Spinal cord (tissue), 10 donors: ENCODE results near the gene GALNT9. TPM values are rescaled to one million over a fixed set of nuclear protein-coding genes. Genes with fewer than 3 reads are reported as not detected.

Experiments
- DNase-seq, 6 donors: peaks; one replicate each; pipeline versions ENCODE4 v3.0.0 to v3.0.0-alpha.2; 2013 to 2015; ENCODE audit warnings: low spot score in 6 of 6, low read depth in 4 of 6
- H3K27ac ChIP-seq: one replicate; pipeline ENCODE4 v1.5.1; 2013; ENCODE audit warnings: low read depth, low read length, control low read depth
- H3K27me3 ChIP-seq: one replicate; pipeline ENCODE4 v1.6.1; 2013; ENCODE audit warnings: low read length; ENCODE audit not compliant: control insufficient read depth, insufficient read depth
- H3K36me3 ChIP-seq: one replicate; pipeline ENCODE4 v1.6.1; 2013; ENCODE audit warnings: low read length; ENCODE audit not compliant: control insufficient read depth, insufficient read depth
- H3K4me1 ChIP-seq: one replicate; pipeline ENCODE4 v1.6.1; 2013; ENCODE audit warnings: low read length; ENCODE audit not compliant: control insufficient read depth, insufficient read depth
- H3K4me3 ChIP-seq: one replicate; pipeline ENCODE4 v1.5.1; 2013; ENCODE audit warnings: low read depth, low read length, control low read depth
- H3K9me3 ChIP-seq: one replicate; pipeline ENCODE4 v1.6.1; 2013; ENCODE audit warnings: low read length; ENCODE audit not compliant: control insufficient read depth, insufficient read depth
- WGBS: methylation state at CpG from one replicate; pipeline ENCODE4 v1.1.5; 2013; ENCODE audit warnings: missing lambda C conversion rate; ENCODE audit not compliant: insufficient coverage; 5-methylcytosine and 5-hydroxymethylcytosine counted together
- polyA plus RNA-seq, 2 donors: library from polyadenylated mRNA; unstranded; fragments of 120-200 nt; gene quantifications; one replicate each; pipeline ENCODE4 v1.2.1, GENCODE V29; 2013; ENCODE audit not compliant: insufficient read length in 2 of 2
- total RNA-seq, 2 donors: library from RNA; depleted of rRNA in 1 of 2; stranded (reverse); fragments of 120-200 nt in 1 of 2; fragments of >200 nt in 1 of 2; gene quantifications; one replicate each; pipeline versions ENCODE4 v1.2.3 to v1.2.4, GENCODE V29; 2013 to 2014
- donor health status: healthy.

GALNT9 gene
- total and polyA plus RNA-seq, 4 donors = 9.5 to 36.0 (median 27.1) TPM

DNA sequence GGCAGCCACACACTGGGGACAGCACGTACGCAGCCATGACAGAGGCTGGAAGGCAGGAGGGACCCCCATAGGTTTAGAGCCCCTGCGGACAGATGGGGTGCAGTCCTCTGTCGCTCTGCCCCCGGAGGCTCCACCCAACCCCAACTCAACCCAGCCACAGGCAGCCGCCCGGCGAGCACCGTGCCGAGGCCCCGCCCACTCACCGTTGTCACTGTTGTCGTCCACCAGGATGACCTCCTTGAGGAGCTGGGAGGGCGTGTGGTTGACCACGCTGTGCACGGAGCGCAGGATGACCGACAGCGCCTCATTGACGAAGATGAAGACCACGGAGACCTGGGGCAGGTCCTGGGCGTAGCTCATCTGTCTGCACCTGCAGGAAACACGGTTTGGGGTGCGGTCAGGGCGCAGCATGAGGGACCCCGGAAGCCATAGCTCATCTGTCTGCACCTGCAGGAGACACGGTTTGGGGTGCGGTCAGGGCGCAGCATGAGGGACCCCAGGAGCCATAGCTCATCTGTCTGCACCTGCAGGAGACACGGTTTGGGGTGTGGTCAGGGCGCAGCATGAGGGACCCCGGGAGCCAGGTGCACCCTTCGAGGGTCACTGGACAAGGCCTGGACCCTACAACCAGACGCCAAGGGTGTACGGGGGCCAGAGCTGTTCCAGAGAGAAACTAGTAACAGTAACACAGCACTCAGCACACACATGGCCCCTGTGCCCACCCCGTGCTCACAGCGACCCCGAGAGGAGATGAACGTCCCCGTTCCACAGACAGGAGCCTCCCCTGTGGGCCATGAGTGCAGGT, 66.9 kb downstream of the GALNT9 start:
- no peaks in the 10 kb centered on the region for H3K27me3 ChIP-seq

DNA sequence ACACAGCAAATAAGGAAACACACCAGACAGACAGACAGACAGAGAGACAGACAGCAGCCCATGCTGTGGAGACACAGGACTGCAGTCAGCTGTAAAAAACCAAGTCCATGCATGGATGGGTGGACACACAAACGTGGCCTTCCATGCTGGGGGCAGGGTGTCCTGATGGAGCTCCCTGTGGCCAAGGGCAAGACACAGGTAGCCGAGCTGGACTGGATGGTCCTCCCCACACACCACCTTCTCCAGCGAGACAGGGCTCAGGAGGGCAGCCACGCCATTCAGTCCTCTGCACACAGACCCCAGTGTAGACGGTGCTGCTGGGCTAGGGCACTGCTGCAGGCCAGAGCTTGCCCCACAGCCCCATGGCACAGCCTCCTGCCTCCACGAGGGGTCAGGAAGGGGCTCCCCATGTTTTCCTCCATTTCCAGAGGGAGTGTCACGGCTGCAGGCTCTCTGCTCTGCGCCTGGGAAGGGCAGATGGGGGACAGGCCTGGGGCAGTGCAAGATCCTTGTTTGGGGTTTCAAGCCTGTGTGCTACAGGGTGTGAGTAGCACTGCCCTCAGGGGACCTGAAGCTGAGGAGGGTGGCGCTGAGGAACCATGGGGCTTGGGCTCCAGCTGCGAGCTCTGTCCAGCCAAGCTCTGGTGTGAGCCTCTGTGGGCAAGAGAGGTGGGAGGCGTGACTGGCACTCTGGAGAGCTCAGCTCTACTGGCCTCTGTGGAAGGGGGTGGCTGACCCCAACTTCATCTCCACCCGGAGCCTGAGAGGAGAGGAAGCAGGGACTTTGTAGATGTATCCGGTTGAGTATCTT, 67.9 kb downstream of the GALNT9 start:
- no peaks in the 10 kb centered on the region for H3K27me3 ChIP-seq
- 83% methylated on average over 12 of the region's 13 CpGs for WGBS

More for the DNA sequence above, 66.9 kb downstream of the GALNT9 start:
- Histone ChIP-seq H3K36me3 (peaks cover 58% of the 10 kb centered on the region), H3K9me3 (no peaks in the 10 kb centered on the region), H3K4me3 (no peak overlapping the region), H3K4me1 (peaks cover 5% of the 10 kb centered on the region), H3K27ac (no peak overlapping the region)
- DNase-seq = no peak
- 87% methylated on average over 40 of the region's 40 CpGs for WGBS

DNA sequence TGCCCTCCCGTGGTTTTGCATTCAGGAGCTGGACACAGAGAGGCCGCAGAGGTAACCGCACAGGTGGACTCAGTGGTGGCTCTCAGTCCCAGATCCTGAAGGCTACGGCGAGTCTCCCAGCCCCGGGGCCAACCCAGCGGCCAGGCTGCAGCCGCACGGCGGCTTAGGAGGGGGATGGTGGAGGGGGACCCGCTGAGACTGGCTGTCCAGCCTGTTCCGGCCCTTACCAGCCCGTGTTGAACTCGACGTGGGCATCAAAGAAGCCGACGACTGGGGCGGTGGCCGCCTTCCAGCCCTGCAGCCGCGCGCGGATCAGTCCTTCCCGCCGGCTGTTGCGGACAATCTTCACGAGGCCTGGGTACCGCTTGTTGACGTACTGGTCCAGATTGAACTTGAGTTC, 68.7 kb downstream of the GALNT9 start:
- WGBS = 82% methylated on average over 29 of the region's 29 CpGs
- no peaks in the 10 kb centered on the region for H3K9me3 ChIP-seq
- H3K36me3 ChIP-seq = peaks cover 66% of the 10 kb centered on the region
- H3K4me3 ChIP-seq = no peak overlapping the region
- no peaks in the 10 kb centered on the region for H3K27me3 ChIP-seq
- no peak for DNase-seq
- H3K27ac ChIP-seq = no peak overlapping the region
- H3K4me1 ChIP-seq = peaks cover 5% of the 10 kb centered on the region

More for the DNA sequence above, 67.9 kb downstream of the GALNT9 start:
- Histone ChIP-seq H3K9me3 (no peaks in the 10 kb centered on the region), H3K4me3 (no peak overlapping the region), H3K4me1 (peaks cover 5% of the 10 kb centered on the region), H3K36me3 (peaks cover 65% of the 10 kb centered on the region), H3K27ac (no peak overlapping the region)
- DNase-seq = no peak

DNA sequence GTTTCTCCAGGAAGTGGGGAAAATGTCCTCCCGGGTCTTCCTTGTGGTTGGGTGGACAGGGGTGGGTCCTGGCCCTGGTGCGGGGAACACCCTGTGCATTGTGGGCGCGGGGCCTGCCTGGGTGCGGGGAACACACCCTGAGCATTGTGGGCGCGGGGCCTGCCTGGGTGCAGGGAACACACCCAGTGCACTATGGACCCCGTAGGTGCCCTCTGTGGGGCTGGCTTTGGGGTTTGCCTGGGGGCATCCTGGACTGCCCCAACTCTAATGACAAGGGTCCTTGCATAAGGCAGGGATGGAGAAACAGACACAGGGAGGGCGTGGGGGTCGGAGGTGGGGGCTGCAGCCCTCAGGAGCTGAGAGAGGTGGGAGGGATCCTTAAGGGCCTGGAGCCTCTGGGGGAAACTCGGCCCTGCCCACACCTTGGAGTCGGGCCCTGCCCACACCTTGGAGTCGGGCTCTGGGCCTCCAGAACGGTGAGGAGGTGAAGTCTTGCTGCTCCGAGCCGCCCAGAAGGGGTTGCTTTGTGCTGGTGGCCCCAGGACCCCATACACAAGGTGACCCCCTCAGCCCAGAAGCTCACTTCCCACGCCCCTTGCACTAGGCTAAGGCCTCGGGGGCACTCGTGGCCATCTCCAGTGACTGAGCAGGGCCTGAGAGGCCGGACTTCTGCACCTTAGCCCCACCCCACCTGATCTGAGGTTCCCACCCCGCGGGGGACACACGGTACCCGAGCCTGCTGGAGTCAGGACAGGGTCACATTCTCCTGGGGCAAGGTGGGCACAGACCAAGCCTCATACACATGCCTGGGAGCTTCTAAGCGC, 69.3 kb downstream of the GALNT9 start:
- H3K27ac ChIP-seq = no peak overlapping the region
- no peak for DNase-seq
- WGBS = 79% methylated on average over 23 of the region's 25 CpGs
- H3K4me3 ChIP-seq = no peak overlapping the region
- no peaks in the 10 kb centered on the region for H3K9me3 ChIP-seq
- peaks cover 5% of the 10 kb centered on the region for H3K4me1 ChIP-seq
- peaks cover 69% of the 10 kb centered on the region for H3K36me3 ChIP-seq
- no peaks in the 10 kb centered on the region for H3K27me3 ChIP-seq

DNA sequence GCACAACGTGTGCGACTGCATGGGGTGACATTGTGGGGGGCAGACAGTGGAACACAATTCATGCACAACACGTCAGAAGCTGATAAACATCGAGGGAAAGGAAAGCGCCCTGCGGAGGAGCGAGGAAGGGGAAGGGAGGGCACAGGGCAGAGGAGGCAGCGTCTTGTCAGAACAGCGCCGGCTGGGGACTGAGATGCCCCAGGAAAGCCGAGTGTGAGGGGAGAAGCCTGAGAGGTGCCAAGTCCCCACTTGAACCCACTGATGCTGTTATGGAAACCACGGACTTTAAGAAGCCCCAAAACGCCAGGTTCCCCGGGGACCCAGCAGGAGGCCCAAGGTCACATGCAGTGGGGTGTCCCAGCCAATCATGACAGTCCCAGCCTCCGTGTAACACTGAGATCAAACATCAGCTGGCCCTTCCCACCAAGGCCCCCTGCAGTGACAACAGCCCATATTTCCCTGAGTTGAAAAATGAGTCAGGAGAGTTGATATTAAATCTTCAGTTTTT, 70.0 kb downstream of the GALNT9 start:
- Histone ChIP-seq H3K36me3 (peaks cover 64% of the 10 kb centered on the region), H3K4me3 (no peak overlapping the region), H3K27me3 (no peaks in the 10 kb centered on the region), H3K9me3 (no peaks in the 10 kb centered on the region), H3K4me1 (peaks cover 5% of the 10 kb centered on the region), H3K27ac (no peak overlapping the region)
- 62% methylated on average over 14 of the region's 15 CpGs for WGBS
- no peak for DNase-seq

DNA sequence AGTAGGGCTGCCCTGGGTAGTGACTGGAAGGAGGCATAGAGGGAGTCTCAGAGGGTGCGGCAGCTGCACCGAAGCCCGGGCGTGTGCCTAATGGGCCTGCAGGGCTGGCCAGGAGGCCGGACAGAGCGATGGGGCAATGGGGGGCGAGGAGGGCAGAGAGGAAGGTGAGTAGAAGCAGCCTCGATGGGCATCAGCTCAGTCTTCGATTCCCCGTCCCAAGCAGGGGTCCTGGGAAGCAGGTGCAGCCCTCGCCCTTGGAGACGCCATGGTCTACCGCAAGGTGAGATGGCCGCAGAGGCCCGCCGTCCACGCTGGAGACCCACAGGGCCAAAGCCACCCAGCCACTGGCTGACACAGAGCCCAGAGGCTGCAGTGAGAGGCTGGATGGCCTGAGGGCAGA, 70.8 kb downstream of the GALNT9 start:
- DNase-seq = no peak
- WGBS = 87% methylated on average over 17 of the region's 17 CpGs
- Histone ChIP-seq H3K4me3 (no peak overlapping the region), H3K36me3 (peaks cover 61% of the 10 kb centered on the region), H3K4me1 (peaks cover 5% of the 10 kb centered on the region), H3K9me3 (no peaks in the 10 kb centered on the region), H3K27me3 (no peaks in the 10 kb centered on the region), H3K27ac (no peak overlapping the region)

DNA sequence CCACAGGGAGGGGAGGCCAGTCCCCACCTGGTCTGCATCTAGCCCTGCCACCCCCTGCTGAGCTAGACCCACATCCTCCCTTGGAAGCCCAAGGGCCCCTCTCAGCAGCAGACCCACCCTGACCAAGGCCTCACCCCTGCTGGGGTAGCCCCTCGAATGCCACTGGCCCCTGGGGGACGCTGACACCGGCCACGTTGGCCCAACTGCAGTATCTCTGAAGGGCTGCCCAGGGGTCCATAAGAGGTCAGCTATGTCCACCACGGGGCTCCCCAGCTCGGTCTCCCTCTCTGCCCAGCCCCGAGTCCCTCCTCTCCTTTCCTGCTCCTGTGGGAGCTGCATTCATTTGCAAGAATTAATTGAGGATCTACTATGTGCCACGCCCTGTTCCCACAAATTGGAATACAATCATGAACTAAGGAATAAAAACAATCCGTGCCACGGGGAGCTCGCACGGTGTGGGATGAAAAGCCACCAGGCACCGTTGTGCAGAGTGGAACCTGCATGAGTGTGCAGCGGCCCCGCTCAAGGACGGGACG, 71.4 kb downstream of the GALNT9 start:
- DNase-seq = no peak
- 87% methylated on average over 12 of the region's 17 CpGs for WGBS
- Histone ChIP-seq H3K4me3 (no peak overlapping the region), H3K4me1 (peaks cover 5% of the 10 kb centered on the region), H3K36me3 (peaks cover 61% of the 10 kb centered on the region), H3K9me3 (no peaks in the 10 kb centered on the region), H3K27ac (no peak overlapping the region), H3K27me3 (no peaks in the 10 kb centered on the region)

DNA sequence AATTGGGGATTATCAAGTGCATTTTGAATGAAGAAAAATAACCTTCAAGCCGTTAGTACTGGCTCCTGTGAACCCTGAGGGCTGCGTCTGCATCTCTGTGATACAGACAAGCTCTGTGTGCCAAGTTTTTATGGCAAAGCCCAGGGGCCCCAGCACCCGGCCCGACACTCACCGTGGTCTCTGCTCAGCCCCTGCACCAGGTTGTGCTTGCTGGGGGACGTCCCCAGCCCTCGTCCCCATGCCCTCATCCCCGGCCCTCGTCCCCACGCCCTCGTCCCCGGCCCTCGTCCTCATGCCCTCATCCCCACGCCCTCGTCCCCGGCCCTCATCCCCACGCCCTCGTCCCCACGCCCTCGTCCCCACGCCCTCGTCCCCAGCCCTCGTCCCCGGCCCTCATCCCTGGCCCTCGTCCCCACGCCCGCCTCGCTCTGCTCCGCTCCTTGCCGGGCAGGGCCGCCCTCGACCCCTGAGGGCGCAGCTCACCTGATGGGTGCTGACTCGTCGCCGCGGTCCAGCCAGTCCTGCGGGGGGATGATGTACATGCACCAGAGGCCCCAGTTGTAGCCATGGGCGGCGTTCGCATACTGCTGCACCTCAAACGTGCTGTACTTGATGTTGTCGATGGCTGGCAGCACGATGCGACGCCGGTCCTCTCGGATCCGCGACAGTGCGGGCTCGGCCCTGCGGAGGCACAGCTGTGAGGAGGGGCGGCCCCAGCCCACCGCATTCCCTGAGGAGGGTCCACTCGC, 72.0 kb downstream of the GALNT9 start:
- DNase-seq = no peak
- WGBS = 86% methylated on average over 56 of the region's 56 CpGs
- H3K4me1 ChIP-seq = peaks cover 5% of the 10 kb centered on the region
- H3K27me3 ChIP-seq = no peaks in the 10 kb centered on the region
- H3K27ac ChIP-seq = no peak overlapping the region
- H3K4me3 ChIP-seq = no peak overlapping the region
- no peaks in the 10 kb centered on the region for H3K9me3 ChIP-seq
- peaks cover 57% of the 10 kb centered on the region for H3K36me3 ChIP-seq
